Erythroblast (primary cell): ENCODE measurements around the gene LYSMD4.

ENCODE experiments used
- GATA1 ChIP-seq: IDR thresholded peaks from 2 replicates; pipeline ENCODE4 v1.6.1; 2011; ENCODE audit warnings: low read depth, mild to moderate bottlenecking, control low read depth, low read length, moderate library complexity
- POLR2A ChIP-seq: IDR thresholded peaks from 2 replicates; pipeline ENCODE4 v1.6.1; 2011; ENCODE audit warnings: mild to moderate bottlenecking, low read length

- TF ChIP-seq POLR2A (no peak), GATA1 (no peak)
Observed at GRCh38 chr15:99720533-99720932, 12.7 kb downstream of the LYSMD4 start.
